NCI-H2107 treated with DMSO at 0.1 percent for 48 hours (cell line): ENCODE measurements around the gene NR1H3.
"Not testable (repeated sequence)": the region's sequence is repeated elsewhere in the genome, so short reads cannot be mapped to it uniquely, and the experiment has no call there.

Source experiments
- DNase-seq: peaks from one replicate; lab custom pipeline; 2025; ENCODE audit not compliant: unreplicated experiment; lab: John Stamatoyannopoulos, UW

NR1H3 gene

DNA sequence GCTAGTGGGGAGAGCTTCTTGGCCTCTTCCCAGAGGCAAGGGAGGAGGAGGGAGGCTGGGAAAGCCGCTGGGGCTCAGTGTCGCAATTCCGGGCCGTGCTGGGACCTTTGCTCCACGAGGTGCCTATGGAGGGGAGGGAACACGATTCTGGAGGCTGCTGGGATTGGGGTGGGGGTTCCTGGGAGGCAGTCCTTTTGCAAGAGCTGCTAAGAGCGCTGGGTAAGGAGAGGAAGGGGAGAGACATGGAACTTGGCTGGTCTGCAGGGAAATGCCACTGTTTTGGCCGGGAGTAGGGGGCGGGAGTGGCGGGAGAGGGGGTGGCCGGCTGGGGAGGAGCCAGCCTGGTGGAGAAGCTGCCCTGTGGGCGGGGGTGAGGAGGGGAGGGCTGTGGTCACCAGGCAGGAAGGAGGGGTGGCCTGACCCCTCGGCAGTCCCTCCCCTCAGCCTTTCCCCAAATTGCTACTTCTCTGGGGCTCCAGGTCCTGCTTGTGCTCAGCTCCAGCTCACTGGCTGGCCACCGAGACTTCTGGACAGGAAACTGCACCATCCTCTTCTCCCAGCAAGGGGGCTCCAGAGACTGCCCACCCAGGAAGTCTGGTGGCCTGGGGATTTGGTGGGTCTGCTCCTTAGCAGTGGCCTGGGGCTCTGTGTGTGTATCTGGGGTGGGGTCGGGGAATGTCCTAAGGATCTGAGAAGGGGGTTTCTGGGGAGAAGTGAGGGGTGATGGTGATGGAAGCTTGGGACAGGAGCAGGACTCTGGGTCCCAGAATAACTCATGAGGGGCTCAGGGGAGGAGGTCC, at the start of gene NR1H3:
Gene NR1H3, plus strand, starts transcription at position 480 of the 800 bp plus-strand sequence. CDS start 1,221 bp downstream, outside the sequence.
- no peak for DNase-seq

DNA sequence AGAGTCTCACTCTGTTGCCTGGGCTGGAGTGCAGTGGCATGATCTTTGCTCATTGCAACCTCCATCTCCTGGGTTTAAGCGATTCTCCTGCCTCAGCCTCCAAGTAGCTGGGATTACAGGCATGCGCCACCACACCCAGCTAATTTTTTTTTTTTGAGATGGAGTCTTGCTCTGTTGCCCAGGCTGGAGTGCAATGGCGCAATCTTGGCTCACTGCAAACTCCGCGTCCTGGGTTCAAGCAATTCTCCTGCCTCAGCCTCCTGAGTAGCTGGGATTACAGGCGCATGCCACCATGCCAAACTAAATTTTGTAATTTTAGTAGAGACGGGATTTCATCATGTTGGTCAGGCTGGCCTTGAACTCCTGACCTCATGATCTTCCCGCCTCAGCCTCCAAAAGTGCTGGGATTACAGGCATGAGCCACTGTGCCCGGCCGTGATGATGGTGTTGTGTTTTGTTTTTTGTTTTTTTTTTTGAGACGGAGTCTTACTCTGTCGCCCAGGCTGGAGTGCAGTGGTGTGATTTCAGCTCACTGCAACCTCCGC, 49.7 kb upstream of the NR1H3 start:
- DNase-seq = not testable (repeated sequence)

DNA sequence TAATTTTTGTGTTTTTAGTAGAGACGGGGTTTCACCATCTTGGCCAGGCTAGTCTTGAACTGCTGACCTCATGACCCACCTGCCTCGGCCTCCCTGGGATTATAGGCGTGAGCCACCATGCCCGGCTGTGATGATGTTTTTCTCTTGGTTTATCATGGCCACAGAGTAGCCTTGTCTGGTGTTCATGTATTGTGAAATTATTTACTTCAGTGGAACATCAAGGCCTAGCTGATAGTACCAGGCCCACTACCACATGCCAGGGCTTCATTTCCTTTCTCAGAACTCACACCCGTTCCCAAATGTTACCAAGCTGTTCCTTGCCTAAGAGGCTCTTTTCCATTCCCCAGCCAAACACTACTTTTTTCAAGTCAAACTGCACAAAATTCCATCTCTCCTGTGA, 49.2 kb upstream of the NR1H3 start:
- DNase-seq = no peak

DNA sequence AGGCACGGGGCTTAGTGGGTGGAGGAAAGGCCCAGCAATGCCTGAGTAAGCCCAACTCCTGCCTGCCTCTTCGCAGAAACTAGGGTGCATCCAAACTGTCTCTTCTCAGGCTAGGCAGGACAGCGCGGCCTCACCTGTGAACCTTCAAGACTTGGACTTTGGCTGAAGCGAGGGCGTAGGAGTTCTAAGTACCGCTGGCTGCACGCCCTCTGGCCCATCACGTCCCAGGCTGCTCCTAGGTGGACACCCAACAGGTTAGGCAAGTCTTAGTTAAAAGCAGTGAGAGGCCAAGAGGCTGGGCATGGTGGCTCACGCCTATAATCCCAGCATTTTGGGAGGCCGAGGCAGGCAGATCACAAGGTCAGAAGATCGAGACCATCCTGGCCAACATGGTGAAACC, 44.9 kb upstream of the NR1H3 start:
- DNase-seq = no peak

DNA sequence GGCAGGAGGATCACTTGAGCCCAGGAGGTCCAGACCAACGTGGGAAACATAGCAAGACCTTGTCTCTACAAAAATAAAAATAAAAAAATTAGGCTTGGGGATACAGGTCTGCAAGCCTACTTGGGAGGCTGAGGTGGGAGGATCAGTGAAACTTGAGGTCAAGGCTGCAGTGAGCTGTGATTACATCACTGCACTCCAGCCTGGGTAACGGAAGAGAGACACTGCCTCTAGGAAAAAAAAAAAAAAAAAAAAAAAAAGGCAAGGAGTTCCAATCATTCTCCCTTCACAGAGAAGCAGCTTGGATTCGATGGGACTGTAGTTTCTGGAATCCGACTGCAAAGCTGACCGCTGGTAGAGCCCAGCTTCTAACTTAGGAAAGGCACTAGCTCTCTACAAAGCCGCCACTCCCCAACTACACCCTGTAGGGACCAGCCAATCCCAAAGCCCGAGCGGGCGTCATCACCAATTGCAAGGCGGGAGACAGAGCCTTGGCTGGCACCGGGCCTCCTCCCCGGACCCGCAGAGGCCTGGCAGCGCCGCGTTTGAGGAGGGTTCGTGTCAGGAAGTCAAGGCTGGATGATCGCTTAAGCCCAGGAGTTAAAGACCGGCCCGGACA, 43.7 kb upstream of the NR1H3 start:
- DNase-seq = peak; percentile 73

DNA sequence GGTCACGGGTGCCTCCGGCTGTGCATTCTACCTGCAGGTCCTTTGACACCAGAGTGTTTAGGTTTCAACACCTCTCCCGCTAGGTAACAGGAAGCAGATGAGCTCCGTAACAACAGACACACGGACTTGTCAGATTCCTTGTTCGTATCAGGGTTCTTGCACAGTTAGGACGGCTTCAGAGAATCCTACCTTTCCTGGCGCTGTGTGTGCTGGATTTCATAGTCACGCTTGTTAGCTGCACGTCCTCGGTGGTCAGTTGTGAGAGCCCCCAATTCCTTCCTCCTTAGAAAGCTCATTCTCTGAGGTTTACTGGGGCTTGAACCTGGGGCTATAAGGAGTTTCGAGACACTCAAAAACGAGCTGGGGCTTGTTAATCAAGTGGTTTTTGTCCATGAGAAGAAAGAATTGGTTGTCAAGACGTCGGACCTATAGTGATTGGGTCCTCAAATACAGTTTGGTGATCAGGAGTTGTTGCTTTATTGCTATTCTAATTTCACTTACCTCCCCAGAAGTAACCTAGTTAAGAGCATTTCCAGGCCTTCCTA, 42.4 kb upstream of the NR1H3 start:
- DNase-seq = peak; percentile 38

DNA sequence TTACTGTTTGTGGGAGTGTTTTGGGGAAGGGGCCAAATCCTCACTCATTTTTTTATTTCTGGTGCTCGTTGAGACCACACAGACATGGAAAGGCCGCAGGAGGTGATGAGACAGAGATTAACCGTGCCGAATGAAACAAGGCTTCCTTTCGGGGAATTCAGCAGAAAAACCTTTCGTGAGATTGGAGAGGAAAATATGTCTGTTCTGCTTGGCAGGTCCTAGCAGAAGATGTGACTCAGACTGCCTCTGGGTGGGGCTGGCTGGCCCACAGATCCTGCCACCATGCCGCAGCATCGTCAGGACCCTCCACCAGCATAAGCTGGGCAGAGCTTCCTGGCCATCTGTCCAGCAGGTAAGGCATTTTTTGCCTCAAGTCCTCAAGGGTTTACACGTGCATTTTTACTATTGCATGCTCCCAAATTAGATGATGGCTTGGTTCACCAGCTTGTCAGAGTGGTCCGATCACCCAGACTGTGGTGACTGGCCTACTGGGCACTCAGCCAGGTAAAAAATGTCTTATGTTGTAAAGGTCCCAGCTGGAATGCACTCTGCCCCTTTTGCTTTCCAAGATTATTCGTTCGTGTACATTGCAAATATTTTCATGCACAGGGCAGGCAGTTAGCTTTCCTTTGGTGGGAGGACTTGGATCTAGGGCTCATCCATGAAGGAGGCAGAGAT, 41.5 kb upstream of the NR1H3 start:
- DNase-seq = peak; percentile 12

DNA sequence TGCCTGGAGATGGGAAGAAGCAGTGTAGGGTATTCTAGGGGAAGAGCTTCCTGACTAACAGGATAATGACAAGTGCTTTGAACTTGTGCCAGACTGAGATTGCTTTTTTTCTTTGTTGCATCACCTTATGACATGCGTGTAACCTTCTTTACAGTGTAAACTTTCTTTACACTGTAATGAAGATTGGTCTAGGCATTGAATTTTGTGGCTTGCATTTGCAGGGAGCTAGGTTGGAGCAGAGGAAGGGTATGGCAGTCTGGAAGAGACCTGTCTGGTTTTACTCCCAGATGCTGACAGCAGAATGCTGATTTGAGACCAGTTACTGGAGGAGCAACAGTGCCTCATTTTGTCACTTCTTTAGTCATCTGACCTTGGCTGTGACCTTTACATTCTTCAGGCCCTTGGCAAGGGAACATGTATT, 37.4 kb upstream of the NR1H3 start:
- no peak for DNase-seq

DNA sequence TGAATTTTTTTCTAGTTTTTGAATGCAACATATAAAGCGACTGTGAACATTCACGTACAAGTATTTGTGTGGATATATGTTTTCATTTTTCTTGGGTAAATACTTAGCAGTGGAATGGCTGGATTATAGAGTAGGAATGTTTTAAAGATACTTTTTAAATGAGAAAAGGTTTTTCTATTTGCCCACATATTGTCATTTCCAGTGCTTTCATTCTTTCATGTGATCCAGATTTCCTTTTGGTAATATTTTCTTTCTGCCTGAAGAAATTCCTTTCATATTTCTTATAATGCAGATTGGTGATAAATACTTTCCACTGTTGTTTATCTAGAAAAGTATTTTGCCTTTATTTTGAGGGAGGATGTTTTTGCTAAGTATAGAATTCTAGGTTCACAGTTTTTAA, 35.1 kb upstream of the NR1H3 start:
- no peak for DNase-seq

DNA sequence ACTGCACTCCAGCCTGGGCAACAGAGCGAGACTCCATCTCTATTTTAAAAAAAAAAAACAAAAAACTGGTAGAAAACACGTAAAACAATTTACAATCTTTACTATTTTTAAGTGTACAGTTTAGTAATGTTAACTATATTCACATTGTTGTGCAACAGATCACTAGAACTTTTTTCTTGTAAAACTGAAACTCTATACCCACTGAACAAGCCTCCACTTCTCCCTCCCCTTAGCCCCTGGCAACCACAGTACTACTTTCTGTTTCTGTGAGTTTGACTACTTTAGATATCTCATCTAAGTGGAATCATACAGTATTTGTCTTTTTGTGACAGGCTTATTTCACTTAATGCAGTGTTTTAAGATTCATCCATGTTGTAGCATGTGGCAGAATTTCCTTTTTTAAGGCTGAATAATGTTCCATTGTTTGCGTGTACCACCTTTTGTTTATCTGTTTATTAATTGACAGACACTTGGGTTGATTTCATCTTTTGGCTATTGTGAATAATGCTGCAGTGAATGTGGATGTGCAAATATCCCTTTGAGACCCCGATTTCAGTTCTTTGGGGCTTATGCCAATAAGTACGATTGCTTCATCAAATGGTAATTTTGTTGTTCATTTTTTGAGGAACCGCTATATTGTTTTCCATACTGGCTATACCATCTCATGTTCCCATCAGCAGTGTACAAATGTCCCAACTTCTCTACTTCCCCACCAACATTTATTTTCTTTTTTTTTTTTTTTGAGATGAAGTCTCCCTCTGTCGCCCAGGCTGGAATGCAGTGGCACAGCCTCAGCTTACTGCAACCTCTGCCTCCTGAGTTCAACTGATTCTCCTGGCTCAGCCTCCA, 32.0 kb upstream of the NR1H3 start:
- no peak for DNase-seq

DNA sequence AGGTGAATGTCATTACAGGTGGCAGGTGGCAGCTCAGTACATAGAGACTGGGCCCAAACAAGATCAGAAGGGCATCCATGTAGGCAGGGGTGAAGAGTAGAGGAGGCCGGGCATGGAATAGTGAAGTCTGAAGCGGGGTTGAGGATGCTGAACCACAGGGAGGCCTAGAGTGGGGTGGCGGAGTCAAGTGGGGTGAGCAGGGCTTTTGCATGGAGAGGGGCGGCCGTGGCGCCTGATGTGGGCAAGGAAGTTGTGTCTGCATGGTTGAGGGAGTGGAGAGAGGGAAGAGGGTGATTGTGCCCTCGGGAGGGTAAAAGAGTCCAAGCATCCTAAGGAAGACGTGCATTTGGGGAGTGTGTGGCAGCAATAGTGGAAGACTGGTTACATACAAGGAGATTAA, 28.6 kb upstream of the NR1H3 start:
- DNase-seq = no peak

DNA sequence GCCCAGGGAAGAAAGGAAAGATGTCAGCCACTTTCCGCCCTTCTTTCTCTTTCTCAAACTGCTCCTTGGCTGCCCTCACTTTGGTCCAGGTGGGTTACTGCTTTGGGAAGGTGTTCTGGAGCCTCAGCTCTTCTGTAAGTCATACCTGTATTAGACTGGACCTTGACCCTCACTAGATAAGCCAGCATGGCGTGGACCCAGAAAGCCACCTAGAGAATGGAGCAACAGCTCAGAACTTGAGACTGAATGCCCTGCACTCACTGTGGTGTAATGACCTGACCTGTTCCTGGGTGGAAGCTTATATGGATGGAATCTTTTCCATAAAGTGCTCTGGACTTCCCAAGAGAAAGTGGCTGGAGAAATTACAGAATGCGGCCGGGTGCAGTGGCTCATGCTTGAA, 24.7 kb upstream of the NR1H3 start:
- no peak for DNase-seq

DNA sequence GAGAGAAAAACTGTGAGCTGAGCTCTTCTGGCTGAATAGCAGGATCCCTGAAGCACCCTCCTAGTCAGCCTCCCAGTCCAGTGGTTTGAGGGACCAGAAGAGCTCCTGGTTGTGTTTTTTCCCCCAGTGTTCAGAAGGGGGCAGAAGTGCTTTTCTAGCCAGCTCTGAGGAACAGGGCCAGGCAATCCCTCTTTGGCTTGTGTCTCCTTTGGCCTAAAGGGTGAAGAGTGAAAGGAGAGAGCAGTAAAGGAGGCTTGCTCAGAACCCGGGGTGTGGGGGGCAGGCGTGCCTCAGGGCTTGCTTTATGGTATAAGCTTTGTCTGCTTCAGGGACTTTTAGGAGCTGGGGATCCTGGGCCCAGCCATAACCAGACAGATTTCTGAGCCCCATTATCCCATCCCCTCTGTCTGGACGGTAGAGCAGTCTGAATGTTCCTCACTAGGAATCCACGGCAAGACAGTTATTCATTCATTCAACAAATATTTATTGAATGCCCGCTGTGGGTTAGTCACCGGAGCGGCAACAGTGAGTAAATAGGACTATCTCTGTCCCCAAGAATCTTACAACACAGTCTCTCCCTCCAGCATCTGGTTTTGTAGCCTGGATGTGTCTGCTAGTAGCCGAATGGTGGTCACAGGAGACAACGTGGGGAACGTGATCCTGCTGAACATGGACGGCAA, 23.7 kb upstream of the NR1H3 start:
- peak; percentile 27 for DNase-seq

DNA sequence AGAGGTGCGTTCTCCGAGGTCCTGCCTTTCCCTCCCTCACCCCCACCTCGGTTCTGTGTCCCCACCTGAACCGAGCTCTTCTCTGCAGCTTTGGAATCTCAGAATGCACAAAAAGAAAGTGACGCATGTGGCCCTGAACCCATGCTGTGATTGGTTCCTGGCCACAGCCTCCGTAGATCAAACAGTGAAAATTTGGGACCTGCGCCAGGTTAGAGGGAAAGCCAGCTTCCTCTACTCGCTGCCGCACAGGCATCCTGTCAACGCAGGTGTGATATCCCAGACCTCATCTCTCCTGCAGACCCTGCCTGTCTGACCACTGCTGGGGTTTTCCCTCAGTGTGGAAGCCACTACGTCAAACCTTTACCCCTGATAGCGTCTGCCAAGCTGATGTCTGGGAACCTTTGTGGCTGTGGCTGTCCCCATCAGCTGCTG, 23.1 kb upstream of the NR1H3 start:
- DNase-seq = peak; percentile 43

DNA sequence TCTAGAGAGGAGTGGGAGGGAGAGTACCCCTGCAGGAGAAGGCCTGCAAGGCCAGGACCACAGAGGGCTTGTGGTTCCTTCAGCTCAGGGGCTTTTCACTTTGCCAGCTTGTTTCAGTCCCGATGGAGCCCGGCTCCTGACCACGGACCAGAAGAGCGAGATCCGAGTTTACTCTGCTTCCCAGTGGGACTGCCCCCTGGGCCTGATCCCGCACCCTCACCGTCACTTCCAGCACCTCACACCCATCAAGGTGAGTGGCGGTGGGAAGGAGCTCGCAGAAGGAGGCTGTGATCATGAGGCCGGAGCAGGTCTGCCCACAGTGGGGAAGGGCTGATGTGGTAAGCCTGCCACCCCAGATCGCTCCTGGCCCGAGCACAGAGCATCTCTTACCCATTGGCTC, 22.6 kb upstream of the NR1H3 start:
- DNase-seq = no peak

DNA sequence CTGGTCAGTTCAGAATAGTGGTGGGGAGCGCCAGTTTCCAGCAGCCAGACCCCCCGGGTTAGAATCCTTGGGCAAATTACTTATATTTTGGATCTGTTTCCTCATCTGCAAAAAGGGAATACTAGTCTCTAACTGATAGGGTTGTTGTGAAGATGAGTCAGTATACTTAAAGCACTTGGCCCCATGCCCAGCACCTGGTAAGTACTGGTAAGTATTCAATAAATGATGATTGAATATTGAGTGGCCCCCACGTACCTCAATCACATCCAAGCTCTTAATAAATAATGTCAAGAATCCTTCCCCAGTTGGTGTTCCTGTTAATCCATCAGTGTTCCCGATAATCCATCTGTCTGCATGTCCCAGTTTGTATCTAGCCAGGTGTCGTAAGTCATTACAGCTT, 21.3 kb upstream of the NR1H3 start:
- DNase-seq = no peak

DNA sequence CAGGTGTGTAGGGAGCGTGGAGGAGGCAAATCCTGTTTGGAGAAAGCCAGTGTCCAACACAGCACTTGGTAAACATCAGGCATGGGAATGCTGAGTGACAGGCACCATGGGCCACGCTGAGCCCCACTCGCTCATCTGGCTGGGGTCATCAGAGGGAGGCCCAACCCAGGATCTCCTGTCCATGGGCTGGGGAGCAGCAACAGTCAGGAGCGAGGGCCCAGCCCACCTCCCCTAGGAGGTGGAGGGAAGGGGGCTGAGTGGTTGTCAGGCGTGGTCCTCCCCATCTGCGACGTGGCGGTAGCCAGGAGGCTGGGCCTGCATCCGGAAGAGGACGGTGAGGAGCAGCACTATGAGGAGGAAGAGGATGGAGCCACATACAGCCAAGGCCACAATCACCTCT, 17.9 kb upstream of the NR1H3 start:
- DNase-seq = no peak

DNA sequence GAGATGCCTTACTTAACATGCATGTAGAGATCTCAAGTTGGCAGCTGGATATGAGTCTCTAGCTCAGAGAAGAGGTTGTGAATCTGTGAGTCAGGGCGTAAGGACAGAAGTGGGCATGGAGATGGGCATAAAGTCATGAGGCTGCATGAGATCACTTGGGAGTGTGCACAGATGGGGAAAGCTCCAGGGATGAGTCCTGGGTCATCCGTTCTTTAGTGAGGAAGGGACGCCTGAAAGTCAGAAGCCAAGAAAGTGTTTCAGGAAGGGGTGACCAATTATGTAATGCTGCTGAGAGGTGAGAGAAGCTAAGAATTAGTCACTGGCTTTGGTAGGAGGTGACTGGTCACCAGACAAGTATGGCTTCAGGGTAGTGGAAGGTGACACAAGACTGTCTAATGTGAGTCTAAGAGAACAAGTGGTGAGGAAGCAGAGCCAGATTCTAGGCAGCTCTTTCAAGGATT, 15.9 kb upstream of the NR1H3 start:
- no peak for DNase-seq

DNA sequence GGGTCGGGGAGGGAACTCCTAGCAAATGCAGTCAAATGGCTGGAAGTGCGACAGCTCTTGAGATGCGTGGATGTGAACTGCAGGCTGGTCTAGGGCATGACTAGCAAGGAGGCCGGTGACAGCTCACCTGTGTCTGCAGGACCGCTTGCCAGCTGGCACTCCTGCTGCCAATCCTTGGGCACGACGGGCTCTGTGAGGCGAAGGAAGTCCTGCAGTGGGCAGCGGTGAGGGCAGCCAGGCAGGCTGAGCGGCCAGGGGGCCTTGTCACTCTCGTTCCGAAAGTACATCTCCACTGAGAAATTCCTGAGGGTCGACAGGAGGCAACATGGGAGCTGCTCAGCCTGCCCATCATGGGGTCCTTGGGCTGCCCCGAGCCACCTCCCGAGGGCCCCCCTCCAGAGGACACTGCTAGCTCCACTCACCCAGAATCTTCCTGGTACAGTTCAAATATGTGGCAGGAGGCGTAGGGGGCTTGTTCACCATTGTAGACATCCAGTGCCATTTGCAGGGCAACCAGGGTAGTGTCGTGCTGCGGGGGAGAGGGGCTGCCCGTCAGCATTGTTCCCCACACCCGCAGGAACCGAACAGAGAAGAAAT, 15.1 kb upstream of the NR1H3 start:
- DNase-seq = no peak

DNA sequence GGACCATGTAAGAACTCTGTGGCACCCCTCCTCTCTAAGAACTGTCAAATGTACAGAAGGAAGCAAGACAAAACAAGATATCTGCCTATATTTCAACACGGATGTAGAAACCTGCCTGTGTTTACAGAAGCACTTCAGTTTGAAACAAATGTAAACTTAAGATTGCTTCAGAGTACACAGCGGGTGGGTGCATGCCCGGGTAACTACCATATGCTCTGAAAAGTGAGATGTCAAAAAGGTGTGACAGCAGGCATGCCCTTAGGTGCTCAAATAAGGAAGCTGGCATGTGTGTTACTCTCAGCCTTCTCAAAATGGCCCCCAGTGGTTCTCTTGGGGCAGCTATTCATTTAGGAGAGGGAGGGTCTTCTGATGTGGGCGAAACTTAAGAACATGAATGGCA, 14.3 kb upstream of the NR1H3 start:
- no peak for DNase-seq
